Coronary artery (tissue), 2 donors: ENCODE results near the gene ANKFY1.

ENCODE experiments used
- DNase-seq: peaks from one replicate; pipeline ENCODE4 v3.0.0-alpha.2; 2017; ENCODE audit warnings: low spot score
- H3K27ac ChIP-seq, 2 donors: fragments of 200-600 bp; sonication (generic); one replicate each; pipeline ENCODE4 v1.5.1; 2016 to 2019
- H3K4me3 ChIP-seq: fragments of 200-600 bp; sonication (generic); 2 replicates; pipeline ENCODE4 v1.5.1; 2016; ENCODE audit warnings: mild to moderate bottlenecking, moderate library complexity
- TF ChIP-seq, protein P1 (sequence below): fragments of 200-600 bp; sonication (generic); IDR thresholded peaks from one replicate; pipeline ENCODE4 v1.5.1; 2019; ENCODE audit warnings: antibody characterized with exemption

Gene ANKFY1

GRCh38 chr17:4301066-4301465 lies 37.3 kb upstream of the ANKFY1 start:
- no peak overlapping the region for H3K27ac ChIP-seq

DNA sequence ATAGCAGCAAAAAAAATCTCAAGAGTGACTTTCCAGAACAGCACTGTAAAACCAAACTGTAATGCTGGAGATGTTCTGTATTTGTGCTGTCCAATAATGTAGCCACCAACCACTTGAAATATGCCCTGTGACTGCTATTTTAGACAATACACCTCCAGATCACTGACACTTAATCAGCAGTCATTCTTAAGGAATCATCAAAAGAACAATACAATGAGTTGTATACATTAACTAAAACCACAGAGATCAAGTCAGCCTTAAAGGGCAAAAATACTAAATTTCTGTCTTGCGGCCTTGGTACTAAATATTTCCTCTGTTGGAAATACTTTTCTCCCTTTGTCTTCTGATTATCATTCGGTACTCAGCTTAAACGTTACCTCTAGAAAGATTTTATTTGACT lies 33.6 kb upstream of the ANKFY1 start:
- TF ChIP-seq, protein P1, sequence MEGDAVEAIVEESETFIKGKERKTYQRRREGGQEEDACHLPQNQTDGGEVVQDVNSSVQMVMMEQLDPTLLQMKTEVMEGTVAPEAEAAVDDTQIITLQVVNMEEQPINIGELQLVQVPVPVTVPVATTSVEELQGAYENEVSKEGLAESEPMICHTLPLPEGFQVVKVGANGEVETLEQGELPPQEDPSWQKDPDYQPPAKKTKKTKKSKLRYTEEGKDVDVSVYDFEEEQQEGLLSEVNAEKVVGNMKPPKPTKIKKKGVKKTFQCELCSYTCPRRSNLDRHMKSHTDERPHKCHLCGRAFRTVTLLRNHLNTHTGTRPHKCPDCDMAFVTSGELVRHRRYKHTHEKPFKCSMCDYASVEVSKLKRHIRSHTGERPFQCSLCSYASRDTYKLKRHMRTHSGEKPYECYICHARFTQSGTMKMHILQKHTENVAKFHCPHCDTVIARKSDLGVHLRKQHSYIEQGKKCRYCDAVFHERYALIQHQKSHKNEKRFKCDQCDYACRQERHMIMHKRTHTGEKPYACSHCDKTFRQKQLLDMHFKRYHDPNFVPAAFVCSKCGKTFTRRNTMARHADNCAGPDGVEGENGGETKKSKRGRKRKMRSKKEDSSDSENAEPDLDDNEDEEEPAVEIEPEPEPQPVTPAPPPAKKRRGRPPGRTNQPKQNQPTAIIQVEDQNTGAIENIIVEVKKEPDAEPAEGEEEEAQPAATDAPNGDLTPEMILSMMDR, result no peak
- H3K27ac ChIP-seq, result no peak overlapping the region
- DNase-seq, result no peak
- no peak overlapping the region for H3K4me3 ChIP-seq

More at GRCh38 chr17:4301066-4301465, 37.3 kb upstream of the ANKFY1 start:
- TF ChIP-seq, protein P1, result no peak
- DNase-seq, result no peak
- no peak overlapping the region for H3K4me3 ChIP-seq

DNA sequence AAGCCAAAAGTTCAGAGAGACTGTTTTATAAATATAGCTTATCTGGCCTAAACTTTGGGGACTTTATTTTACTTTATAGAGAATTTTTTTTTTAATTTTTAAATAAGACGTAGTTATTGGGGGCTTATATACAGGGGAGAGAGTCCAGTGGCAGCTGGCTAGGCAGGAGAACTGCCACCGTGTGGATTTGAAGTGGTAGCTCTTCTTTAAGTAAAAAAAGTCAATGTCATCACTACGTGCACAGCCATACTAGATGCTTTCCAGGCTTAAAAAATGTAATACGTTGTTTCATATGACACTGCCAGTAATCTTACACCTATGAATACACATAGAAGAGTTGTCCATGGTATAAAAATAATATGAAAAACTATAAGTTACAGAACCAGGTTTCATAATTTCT lies 31.9 kb upstream of the ANKFY1 start:
- TF ChIP-seq, protein P1, result no peak
- no peak for DNase-seq
- no peak overlapping the region for H3K27ac ChIP-seq
- no peak overlapping the region for H3K4me3 ChIP-seq

GRCh38 chr17:4293572-4293971 lies 29.8 kb upstream of the ANKFY1 start:
- TF ChIP-seq, protein P1, result no peak
- H3K27ac ChIP-seq, result no peak overlapping the region
- DNase-seq, result no peak
- no peak overlapping the region for H3K4me3 ChIP-seq

GRCh38 chr17:4287710-4288109 lies 23.9 kb upstream of the ANKFY1 start:
- TF ChIP-seq, protein P1, result no peak
- DNase-seq, result no peak
- no peak overlapping the region for H3K4me3 ChIP-seq
- H3K27ac ChIP-seq, result no peak overlapping the region

- TF ChIP-seq, protein P1, result no peak
- no peak overlapping the region for H3K4me3 ChIP-seq
- no peak for DNase-seq
- H3K27ac ChIP-seq, result no peak overlapping the region
These were observed 12.7 kb upstream of the ANKFY1 start for GRCh38 chr17:4276514-4276913.

DNA sequence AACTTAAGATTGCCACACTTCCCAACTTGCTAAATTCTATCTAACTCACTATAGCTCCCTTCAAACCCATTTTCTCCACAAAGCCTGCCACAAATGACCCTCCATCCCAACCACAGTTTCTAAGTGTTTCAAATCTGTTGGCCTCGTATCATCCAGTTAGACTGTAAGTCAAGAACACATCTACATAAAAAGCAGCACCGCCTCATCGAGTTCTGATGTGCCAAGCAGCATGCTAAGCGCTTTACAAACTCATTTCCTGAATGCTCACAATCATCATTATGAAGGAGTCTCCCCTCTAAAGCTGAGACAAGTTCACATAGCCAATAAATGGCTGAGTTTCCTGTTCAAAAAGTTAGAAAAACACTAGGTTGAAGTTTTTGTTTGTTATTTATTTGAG lies 9.2 kb upstream of the ANKFY1 start:
- no peak for DNase-seq
- TF ChIP-seq, protein P1, result no peak
- H3K27ac ChIP-seq, result no peak overlapping the region
- no peak overlapping the region for H3K4me3 ChIP-seq
